ENCODE measurements around the gene DNAJC11.

DNA sequence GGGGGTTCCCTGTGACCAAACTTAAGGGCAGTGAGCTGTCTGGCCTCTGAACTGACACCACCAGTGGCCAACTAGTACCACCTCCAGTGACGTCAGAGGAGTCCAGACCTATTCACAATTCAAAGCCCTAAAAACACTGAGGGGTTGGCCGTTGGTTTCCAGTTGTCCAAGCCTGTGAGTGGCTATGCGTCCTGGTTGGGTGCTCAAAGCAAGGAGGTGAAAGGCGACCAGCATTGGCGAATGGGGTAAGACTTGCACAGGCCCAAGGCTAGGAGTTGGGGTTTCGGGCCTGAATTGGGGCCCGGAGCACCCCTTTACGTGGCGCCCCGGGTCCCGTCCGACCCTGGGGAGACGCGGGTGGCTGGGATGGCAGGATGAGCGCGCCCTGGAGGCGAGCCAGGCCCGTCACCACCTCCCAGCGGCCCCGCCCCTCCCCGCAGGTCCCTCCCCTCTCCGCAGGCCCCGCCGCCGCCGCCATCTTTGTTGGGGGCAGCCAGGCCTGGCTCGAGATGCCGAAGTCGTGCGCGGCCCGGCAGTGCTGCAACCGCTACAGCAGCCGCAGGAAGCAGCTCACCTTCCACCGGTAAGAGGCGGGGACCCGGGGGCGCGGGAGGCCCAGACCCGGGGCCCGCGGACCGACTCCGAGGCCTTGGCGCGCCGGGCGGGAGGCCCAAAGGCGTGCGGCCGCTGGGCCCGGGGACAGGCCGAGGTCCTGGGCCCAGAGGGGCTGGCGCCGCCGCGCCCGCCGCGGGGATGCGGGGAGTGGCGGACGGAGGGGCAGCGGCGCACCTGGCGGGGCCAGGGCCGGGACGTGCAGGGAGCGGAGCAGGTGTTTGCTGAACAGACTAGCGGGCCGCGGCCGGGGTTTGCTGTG is 76.7 kb downstream of the DNAJC11 start, which contains the start of gene THAP3:
- no peak for TF ChIP-seq POLR2A (IDR thresholded peaks at IDR 0.05)
- TF ChIP-seq, protein P1, sequence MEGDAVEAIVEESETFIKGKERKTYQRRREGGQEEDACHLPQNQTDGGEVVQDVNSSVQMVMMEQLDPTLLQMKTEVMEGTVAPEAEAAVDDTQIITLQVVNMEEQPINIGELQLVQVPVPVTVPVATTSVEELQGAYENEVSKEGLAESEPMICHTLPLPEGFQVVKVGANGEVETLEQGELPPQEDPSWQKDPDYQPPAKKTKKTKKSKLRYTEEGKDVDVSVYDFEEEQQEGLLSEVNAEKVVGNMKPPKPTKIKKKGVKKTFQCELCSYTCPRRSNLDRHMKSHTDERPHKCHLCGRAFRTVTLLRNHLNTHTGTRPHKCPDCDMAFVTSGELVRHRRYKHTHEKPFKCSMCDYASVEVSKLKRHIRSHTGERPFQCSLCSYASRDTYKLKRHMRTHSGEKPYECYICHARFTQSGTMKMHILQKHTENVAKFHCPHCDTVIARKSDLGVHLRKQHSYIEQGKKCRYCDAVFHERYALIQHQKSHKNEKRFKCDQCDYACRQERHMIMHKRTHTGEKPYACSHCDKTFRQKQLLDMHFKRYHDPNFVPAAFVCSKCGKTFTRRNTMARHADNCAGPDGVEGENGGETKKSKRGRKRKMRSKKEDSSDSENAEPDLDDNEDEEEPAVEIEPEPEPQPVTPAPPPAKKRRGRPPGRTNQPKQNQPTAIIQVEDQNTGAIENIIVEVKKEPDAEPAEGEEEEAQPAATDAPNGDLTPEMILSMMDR (IDR thresholded peaks at IDR 0.05), result no peak
- no peak for TF ChIP-seq EP300 (IDR thresholded peaks at IDR 0.05)
